ENCODE data around the gene SERAC1.

The SERAC1 gene

DNA sequence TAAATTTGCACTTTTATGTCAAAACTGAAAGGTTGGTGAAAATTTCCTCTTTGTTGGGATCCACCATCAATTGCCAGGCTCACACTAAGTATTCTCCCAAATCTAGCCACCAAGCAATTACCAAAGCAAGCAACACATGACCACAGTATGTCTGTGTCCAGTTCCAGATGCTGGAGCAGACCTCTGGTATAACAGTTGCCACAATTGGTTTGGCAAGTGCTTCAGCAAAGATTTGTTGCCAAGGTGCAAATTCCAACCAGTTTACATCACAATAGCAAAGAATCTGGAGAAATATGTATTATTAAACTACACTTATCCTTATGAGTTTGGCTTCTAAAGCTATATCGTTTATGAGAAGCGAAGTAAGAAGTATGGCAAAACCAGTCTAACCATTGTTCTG, 6.5 kb upstream of the SERAC1 start:
- TF ChIP-seq POLR2AphosphoS5 (IDR thresholded peaks at IDR 0.05; ENCODE audit: low read depth, low read length) (no peak), SIN3A (IDR thresholded peaks at IDR 0.05; ENCODE audit: borderline replicate concordance, insufficient read depth, low read length) (no peak), FOXP2 (optimal IDR thresholded peaks at IDR 0.05; ENCODE audit: borderline replicate concordance, extremely low read depth, extremely low read length, insufficient read depth) (no peak), TAF1 (IDR thresholded peaks at IDR 0.05; ENCODE audit: borderline replicate concordance, insufficient read depth, low read length) (no peak)
- TF ChIP-seq, protein P1, sequence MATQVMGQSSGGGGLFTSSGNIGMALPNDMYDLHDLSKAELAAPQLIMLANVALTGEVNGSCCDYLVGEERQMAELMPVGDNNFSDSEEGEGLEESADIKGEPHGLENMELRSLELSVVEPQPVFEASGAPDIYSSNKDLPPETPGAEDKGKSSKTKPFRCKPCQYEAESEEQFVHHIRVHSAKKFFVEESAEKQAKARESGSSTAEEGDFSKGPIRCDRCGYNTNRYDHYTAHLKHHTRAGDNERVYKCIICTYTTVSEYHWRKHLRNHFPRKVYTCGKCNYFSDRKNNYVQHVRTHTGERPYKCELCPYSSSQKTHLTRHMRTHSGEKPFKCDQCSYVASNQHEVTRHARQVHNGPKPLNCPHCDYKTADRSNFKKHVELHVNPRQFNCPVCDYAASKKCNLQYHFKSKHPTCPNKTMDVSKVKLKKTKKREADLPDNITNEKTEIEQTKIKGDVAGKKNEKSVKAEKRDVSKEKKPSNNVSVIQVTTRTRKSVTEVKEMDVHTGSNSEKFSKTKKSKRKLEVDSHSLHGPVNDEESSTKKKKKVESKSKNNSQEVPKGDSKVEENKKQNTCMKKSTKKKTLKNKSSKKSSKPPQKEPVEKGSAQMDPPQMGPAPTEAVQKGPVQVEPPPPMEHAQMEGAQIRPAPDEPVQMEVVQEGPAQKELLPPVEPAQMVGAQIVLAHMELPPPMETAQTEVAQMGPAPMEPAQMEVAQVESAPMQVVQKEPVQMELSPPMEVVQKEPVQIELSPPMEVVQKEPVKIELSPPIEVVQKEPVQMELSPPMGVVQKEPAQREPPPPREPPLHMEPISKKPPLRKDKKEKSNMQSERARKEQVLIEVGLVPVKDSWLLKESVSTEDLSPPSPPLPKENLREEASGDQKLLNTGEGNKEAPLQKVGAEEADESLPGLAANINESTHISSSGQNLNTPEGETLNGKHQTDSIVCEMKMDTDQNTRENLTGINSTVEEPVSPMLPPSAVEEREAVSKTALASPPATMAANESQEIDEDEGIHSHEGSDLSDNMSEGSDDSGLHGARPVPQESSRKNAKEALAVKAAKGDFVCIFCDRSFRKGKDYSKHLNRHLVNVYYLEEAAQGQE (IDR thresholded peaks at IDR 0.05; ENCODE audit: insufficient read depth in 1 of 2, low read depth in 2 of 2, low read length in 2 of 2), result no peak

DNA sequence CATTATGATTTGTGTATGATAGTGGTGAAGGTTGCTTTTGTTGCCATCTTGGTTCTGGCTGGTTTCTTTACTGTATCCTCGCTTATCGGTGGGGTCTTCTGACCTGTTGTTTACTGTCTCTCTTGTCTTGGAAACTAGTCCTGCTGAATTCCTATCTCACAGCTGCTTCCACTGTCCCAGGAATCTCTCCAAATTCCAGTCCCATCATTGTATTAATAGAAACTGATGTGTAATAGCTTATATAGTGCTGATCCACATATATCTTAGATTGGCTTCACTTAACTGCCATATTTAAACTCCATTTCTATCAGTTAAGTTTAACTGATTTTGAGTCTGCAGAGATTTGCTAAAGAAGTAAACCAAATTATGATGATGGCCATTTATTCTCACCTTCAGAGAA, 6.0 kb upstream of the SERAC1 start:
- no peak for TF ChIP-seq POLR2AphosphoS5 (IDR thresholded peaks at IDR 0.05; ENCODE audit: low read depth, low read length)
- no peak for TF ChIP-seq TAF1 (IDR thresholded peaks at IDR 0.05; ENCODE audit: borderline replicate concordance, insufficient read depth, low read length)
- TF ChIP-seq FOXP2 (optimal IDR thresholded peaks at IDR 0.05; ENCODE audit: borderline replicate concordance, extremely low read depth, extremely low read length, insufficient read depth), result no peak
- no peak for TF ChIP-seq SIN3A (IDR thresholded peaks at IDR 0.05; ENCODE audit: borderline replicate concordance, insufficient read depth, low read length)
- TF ChIP-seq, protein P1 (IDR thresholded peaks at IDR 0.05; ENCODE audit: insufficient read depth in 1 of 2, low read depth in 2 of 2, low read length in 2 of 2), result no peak

DNA sequence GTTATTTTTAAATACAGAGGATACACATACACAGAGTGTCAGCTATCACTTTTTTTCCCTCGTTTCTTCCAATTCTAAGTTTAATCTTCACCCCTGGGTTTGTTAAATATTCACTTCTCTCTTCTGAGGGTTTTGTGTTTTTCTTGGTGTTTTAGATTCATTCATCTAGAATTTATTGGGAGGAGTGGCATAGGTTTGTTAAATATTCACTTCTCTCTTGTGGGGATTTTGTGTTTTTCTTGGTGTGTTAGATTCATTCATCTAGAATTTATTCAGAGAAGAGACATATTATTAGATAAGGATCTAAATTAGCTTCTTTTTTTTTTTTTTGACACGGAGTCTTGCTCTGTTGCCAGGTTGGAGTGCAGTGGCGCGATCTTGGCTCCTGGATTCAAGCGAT, 3.9 kb upstream of the SERAC1 start:
- TF ChIP-seq, protein P1 (IDR thresholded peaks at IDR 0.05; ENCODE audit: insufficient read depth in 1 of 2, low read depth in 2 of 2, low read length in 2 of 2), result no peak
- TF ChIP-seq SIN3A (IDR thresholded peaks at IDR 0.05; ENCODE audit: borderline replicate concordance, insufficient read depth, low read length), result no peak
- TF ChIP-seq TAF1 (IDR thresholded peaks at IDR 0.05; ENCODE audit: borderline replicate concordance, insufficient read depth, low read length), result no peak
- no peak for TF ChIP-seq FOXP2 (optimal IDR thresholded peaks at IDR 0.05; ENCODE audit: borderline replicate concordance, extremely low read depth, extremely low read length, insufficient read depth)
- no peak for TF ChIP-seq POLR2AphosphoS5 (IDR thresholded peaks at IDR 0.05; ENCODE audit: low read depth, low read length)

DNA sequence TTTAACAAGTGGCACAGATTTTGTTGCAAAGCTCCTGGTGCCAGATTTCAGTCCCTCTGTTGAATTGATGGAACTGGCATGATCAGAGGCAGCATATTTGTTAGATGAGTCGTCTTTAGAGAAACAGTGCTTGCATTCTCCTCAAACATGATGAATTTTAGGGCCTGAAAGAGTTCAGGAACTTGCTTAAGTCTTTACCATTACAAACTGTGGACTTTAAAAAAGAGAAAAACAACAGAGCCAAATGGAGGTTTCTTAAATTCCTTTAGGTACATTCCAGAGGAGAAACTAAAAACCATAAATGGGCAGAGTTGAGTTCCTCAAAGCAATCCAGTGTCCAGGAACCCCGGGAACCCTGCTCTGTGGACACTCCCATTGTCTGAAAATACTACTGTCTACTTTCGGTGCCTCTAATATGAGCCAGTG, 2.6 kb upstream of the SERAC1 start:
- TF ChIP-seq, protein P1 (IDR thresholded peaks at IDR 0.05; ENCODE audit: insufficient read depth in 1 of 2, low read depth in 2 of 2, low read length in 2 of 2), result no peak
- no peak for TF ChIP-seq TAF1 (IDR thresholded peaks at IDR 0.05; ENCODE audit: borderline replicate concordance, insufficient read depth, low read length)
- TF ChIP-seq FOXP2 (optimal IDR thresholded peaks at IDR 0.05; ENCODE audit: borderline replicate concordance, extremely low read depth, extremely low read length, insufficient read depth), result no peak
- no peak for TF ChIP-seq POLR2AphosphoS5 (IDR thresholded peaks at IDR 0.05; ENCODE audit: low read depth, low read length)
- TF ChIP-seq SIN3A (IDR thresholded peaks at IDR 0.05; ENCODE audit: borderline replicate concordance, insufficient read depth, low read length), result no peak

DNA sequence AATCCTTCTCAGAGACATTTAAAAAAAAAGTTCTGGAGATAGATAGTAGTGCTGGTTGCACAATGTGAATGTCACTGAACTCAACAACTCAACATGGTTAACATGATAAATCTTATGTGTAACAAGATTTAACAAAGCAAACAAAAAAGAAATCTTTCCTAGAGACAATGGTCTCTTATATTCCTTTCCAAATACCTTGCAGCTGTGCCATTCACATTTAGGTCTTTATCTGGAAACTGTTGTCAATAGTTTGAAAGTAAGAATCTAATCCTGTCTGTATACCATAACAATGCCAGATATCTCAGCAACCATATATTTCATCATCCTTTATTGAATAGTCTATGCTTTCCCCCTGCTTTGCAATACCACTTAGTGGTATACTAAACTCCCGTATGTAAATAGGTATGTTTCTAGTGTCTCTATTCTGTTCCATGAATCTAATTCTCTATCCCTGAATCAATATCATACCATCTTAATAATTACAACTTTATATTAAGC, 2.1 kb downstream of the SERAC1 start:
- TF ChIP-seq POLR2AphosphoS5 (IDR thresholded peaks at IDR 0.05; ENCODE audit: low read depth, low read length) (no peak), SIN3A (IDR thresholded peaks at IDR 0.05; ENCODE audit: borderline replicate concordance, insufficient read depth, low read length) (no peak), FOXP2 (optimal IDR thresholded peaks at IDR 0.05; ENCODE audit: borderline replicate concordance, extremely low read depth, extremely low read length, insufficient read depth) (no peak), TAF1 (IDR thresholded peaks at IDR 0.05; ENCODE audit: borderline replicate concordance, insufficient read depth, low read length) (no peak)
- TF ChIP-seq, protein P1 (IDR thresholded peaks at IDR 0.05; ENCODE audit: insufficient read depth in 1 of 2, low read depth in 2 of 2, low read length in 2 of 2), result no peak

All from PFSK-1 (cell line).